Sigmoid colon (tissue), 4 donors: ENCODE results near the gene KRT75.

Experiments used
- CTCF ChIP-seq, 4 experiments: fragments of 450-650 bp in 3 of 4; fragments of 200-600 bp in 1 of 4; IDR thresholded peaks; one replicate each; pipeline ENCODE4 v1.5.1; 2016 to 2019; ENCODE audit warnings: antibody characterized with exemption in 4 of 4, mild to moderate bottlenecking in 3 of 4, moderate library complexity in 2 of 4
- POLR2A ChIP-seq, 2 donors: fragments of 450-650 bp; IDR thresholded peaks; one replicate each; pipeline ENCODE4 v1.6.1; 2016; ENCODE audit warnings: antibody characterized with exemption in 2 of 2, mild to moderate bottlenecking in 2 of 2, moderate library complexity in 2 of 2
- POLR2AphosphoS5 ChIP-seq, 4 donors: sonication (generic); formaldehyde crosslinking; IDR thresholded peaks; one replicate each; pipeline ENCODE4 v1.6.1; 2017; ENCODE audit warnings: antibody characterized with exemption in 4 of 4

GRCh38 chr12:52437508-52437907 lies 3.3 kb upstream of the KRT75 start:
- TF ChIP-seq CTCF (IDR thresholded peaks at IDR 0.05): no peak
- TF ChIP-seq POLR2AphosphoS5 (IDR thresholded peaks at IDR 0.05): no peak
- no peak for TF ChIP-seq POLR2A (IDR thresholded peaks at IDR 0.05)
